Subcutaneous adipose tissue (tissue), 4 donors: Measurements from ENCODE around the gene SMIM38. TPM values are rescaled to one million over a fixed set of nuclear protein-coding genes. Genes with fewer than 3 reads are reported as not detected.

Experiments used
- CTCF ChIP-seq: fragments of 450-650 bp; IDR thresholded peaks from one replicate; pipeline ENCODE4 v1.5.1; 2016; ENCODE audit warnings: low read depth, mild to moderate bottlenecking, control low read depth, antibody characterized with exemption, moderate library complexity
- total RNA-seq, 4 donors: library from RNA; depleted of rRNA; stranded (reverse); fragments of >200 nt; gene quantifications; one replicate each; pipeline ENCODE4 v1.1.0, GENCODE V29; 2016

The SMIM38 gene
- total RNA-seq, 4 donors from 2014 or later = 0.44 to 1.2 (median 1.1) TPM; not detected in 1

- no peak for TF ChIP-seq CTCF
Observed at GRCh38 chr11:69136471-69136870, 19.3 kb upstream of the SMIM38 start.

- TF ChIP-seq CTCF = no peak
Observed at GRCh38 chr11:69137151-69137844, 18.4 kb upstream of the SMIM38 start.

DNA sequence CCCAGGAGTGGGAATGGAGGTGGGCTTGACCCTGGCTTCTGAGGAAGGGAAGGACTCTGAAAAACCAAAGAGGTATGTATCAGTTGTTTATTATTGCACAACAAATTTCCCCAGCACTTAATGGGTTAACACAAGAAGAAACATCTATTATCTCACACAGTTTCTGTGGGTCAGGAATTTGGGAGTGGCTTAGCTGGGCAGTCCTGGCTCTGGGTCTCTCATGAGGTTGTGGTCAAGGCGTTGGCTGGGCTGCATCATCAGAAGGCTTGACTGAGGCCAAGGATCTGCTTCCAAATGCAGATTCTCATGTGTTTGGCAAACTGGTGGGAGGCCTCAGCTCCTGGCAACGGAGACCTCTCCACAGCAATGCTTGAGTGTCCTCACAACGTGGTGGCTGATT, 17.5 kb upstream of the SMIM38 start:
- TF ChIP-seq CTCF = no peak

DNA sequence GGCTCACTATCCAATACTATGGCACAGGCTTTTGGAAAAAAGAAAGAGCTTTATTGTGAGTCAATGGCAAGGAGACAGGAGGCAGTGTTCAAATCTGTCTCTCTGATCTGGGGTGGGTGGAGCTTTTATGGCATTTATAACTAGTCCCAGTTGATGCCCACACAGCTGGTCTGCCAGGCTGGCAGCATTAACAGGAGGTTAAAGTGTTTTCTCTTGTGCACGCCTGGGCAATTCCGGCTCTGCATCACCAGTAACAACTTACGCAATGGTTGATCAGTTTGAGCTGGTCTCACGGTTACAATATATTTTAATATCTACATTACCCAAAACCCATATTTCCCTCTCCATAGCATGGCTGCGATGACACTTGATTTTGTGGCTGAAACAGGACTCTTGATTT, 15.1 kb upstream of the SMIM38 start:
- no peak for TF ChIP-seq CTCF

GRCh38 chr11:69141742-69142141, 14.0 kb upstream of the SMIM38 start:
- TF ChIP-seq CTCF = no peak

DNA sequence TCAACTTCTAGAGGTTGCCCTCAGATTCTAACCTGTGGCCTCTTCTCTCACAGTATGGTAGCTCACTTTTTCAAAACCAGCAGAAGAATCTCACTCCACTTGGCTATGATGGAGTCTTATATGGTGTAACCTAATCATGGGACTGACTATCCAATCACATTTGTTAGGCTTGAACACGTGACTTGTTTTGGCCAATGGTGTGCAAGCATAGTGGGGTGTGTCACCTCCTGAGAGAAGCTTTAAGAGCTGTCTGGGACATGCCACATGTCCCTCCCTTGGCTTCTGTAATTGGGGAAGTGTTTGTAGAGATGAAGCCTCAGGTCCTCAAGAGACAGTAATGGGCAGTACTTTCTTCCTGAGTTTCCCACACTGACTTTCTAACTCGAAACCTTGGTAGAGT, 12.8 kb upstream of the SMIM38 start:
- TF ChIP-seq CTCF = no peak

GRCh38 chr11:69144316-69145049, 11.3 kb upstream of the SMIM38 start:
- TF ChIP-seq CTCF = no peak
